ENCODE measurements around the gene GRSF1. TPM values are rescaled to one million over a fixed set of nuclear protein-coding genes. Genes with fewer than 3 reads are reported as not detected.
A peak's percentile ranks its signal among the peaks of the same experiment; 100 is the strongest.

GRSF1 gene
- total RNA-seq, 1 experiment from 2014 or later = 89.6 TPM

- Histone ChIP-seq H3K27me3 (ENCODE audit: low read length) (no peaks in the 10 kb centered on the region), H3K79me2 (ENCODE audit: low read length) (no peaks in the 10 kb centered on the region), H3K4me3 (ENCODE audit: low read length) (no peak overlapping the region), H3K36me3 (ENCODE audit: insufficient read depth, low read length) (no peaks in the 10 kb centered on the region), H2AFZ (ENCODE audit: low read length) (no peak overlapping the region), H3K9ac (ENCODE audit: low read length) (no peak overlapping the region), H3K4me1 (ENCODE audit: low read length) (no peaks in the 10 kb centered on the region), H3K27ac (ENCODE audit: low read length) (no peak overlapping the region), H3K4me2 (ENCODE audit: low read depth, low read length, poor library complexity, severe bottlenecking) (no peak overlapping the region), H3K9me2 (replicated peaks; ENCODE audit: insufficient read depth, low read length) (no peaks in the 10 kb centered on the region), H3K9me3 (ENCODE audit: low read length) (no peaks in the 10 kb centered on the region), H4K20me1 (ENCODE audit: insufficient read depth, low read depth, low read length) (no peaks in the 10 kb centered on the region)
- DNase-seq = no peak
These were observed 23.6 kb upstream of the GRSF1 start for GRCh38 chr4:70863099-70863790.

GRCh38 chr4:70859066-70859465 is 19.4 kb upstream of the GRSF1 start:
- Histone ChIP-seq H3K79me2 (ENCODE audit: low read length) (no peaks in the 10 kb centered on the region), H3K4me2 (ENCODE audit: low read depth, low read length, poor library complexity, severe bottlenecking) (no peak overlapping the region), H3K36me3 (ENCODE audit: insufficient read depth, low read length) (no peaks in the 10 kb centered on the region), H4K20me1 (ENCODE audit: insufficient read depth, low read depth, low read length) (no peaks in the 10 kb centered on the region), H3K4me1 (ENCODE audit: low read length) (no peaks in the 10 kb centered on the region), H3K27me3 (ENCODE audit: low read length) (no peaks in the 10 kb centered on the region), H3K9ac (ENCODE audit: low read length) (no peak overlapping the region), H3K4me3 (ENCODE audit: low read length) (no peak overlapping the region), H3K27ac (ENCODE audit: low read length) (no peak overlapping the region), H2AFZ (ENCODE audit: low read length) (no peak overlapping the region), H3K9me3 (ENCODE audit: low read length) (no peaks in the 10 kb centered on the region), H3K9me2 (replicated peaks; ENCODE audit: insufficient read depth, low read length) (no peaks in the 10 kb centered on the region)
- no peak for DNase-seq

GRCh38 chr4:70858454-70858853 is 18.8 kb upstream of the GRSF1 start:
- no peaks in the 10 kb centered on the region for H4K20me1 ChIP-seq (ENCODE audit: insufficient read depth, low read depth, low read length)
- no peaks in the 10 kb centered on the region for H3K27me3 ChIP-seq (ENCODE audit: low read length)
- no peaks in the 10 kb centered on the region for H3K79me2 ChIP-seq (ENCODE audit: low read length)
- H3K4me2 ChIP-seq (ENCODE audit: low read depth, low read length, poor library complexity, severe bottlenecking) = no peak overlapping the region
- no peaks in the 10 kb centered on the region for H3K9me3 ChIP-seq (ENCODE audit: low read length)
- no peaks in the 10 kb centered on the region for H3K9me2 ChIP-seq (replicated peaks; ENCODE audit: insufficient read depth, low read length)
- no peaks in the 10 kb centered on the region for H3K4me1 ChIP-seq (ENCODE audit: low read length)
- no peak overlapping the region for H3K4me3 ChIP-seq (ENCODE audit: low read length)
- DNase-seq = no peak
- H3K9ac ChIP-seq (ENCODE audit: low read length) = no peak overlapping the region
- no peak overlapping the region for H3K27ac ChIP-seq (ENCODE audit: low read length)
- no peak overlapping the region for H2AFZ ChIP-seq (ENCODE audit: low read length)
- H3K36me3 ChIP-seq (ENCODE audit: insufficient read depth, low read length) = no peaks in the 10 kb centered on the region

GRCh38 chr4:70855464-70855863 is 15.8 kb upstream of the GRSF1 start:
- Histone ChIP-seq H3K27ac (ENCODE audit: low read length) (no peak overlapping the region), H3K4me1 (ENCODE audit: low read length) (no peaks in the 10 kb centered on the region), H3K9me2 (replicated peaks; ENCODE audit: insufficient read depth, low read length) (no peaks in the 10 kb centered on the region), H3K9me3 (ENCODE audit: low read length) (no peaks in the 10 kb centered on the region), H2AFZ (ENCODE audit: low read length) (no peak overlapping the region), H3K36me3 (ENCODE audit: insufficient read depth, low read length) (no peaks in the 10 kb centered on the region), H3K4me2 (ENCODE audit: low read depth, low read length, poor library complexity, severe bottlenecking) (no peak overlapping the region), H3K79me2 (ENCODE audit: low read length) (no peaks in the 10 kb centered on the region), H3K4me3 (ENCODE audit: low read length) (no peak overlapping the region), H3K9ac (ENCODE audit: low read length) (no peak overlapping the region), H3K27me3 (ENCODE audit: low read length) (no peaks in the 10 kb centered on the region), H4K20me1 (ENCODE audit: insufficient read depth, low read depth, low read length) (no peaks in the 10 kb centered on the region)
- no peak for DNase-seq

- H3K9me2 ChIP-seq (replicated peaks; ENCODE audit: insufficient read depth, low read length) = no peaks in the 10 kb centered on the region
- H3K4me2 ChIP-seq (ENCODE audit: low read depth, low read length, poor library complexity, severe bottlenecking) = no peak overlapping the region
- no peaks in the 10 kb centered on the region for H3K27me3 ChIP-seq (ENCODE audit: low read length)
- peaks cover 4% of the 10 kb centered on the region; the same call in 1 of the 2 replicates for H3K4me1 ChIP-seq (ENCODE audit: low read length)
- H3K36me3 ChIP-seq (ENCODE audit: insufficient read depth, low read length) = no peaks in the 10 kb centered on the region
- no peak for DNase-seq
- no peak overlapping the region for H3K9ac ChIP-seq (ENCODE audit: low read length)
- H3K27ac ChIP-seq (ENCODE audit: low read length) = no peak overlapping the region
- H3K9me3 ChIP-seq (ENCODE audit: low read length) = no peaks in the 10 kb centered on the region
- H2AFZ ChIP-seq (ENCODE audit: low read length) = 0 out of 2 replicates have a peak overlapping the region, but pooled peaks have one; percentile 71
- no peaks in the 10 kb centered on the region for H3K79me2 ChIP-seq (ENCODE audit: low read length)
- H3K4me3 ChIP-seq (ENCODE audit: low read length) = no peak overlapping the region
- no peaks in the 10 kb centered on the region for H4K20me1 ChIP-seq (ENCODE audit: insufficient read depth, low read depth, low read length)
These were observed 9.6 kb upstream of the GRSF1 start for GRCh38 chr4:70849291-70849690.

GRCh38 chr4:70844180-70844579 is 4.5 kb upstream of the GRSF1 start:
- Histone ChIP-seq H3K4me3 (ENCODE audit: low read length) (no peak overlapping the region), H4K20me1 (ENCODE audit: insufficient read depth, low read depth, low read length) (no peaks in the 10 kb centered on the region), H3K9me3 (ENCODE audit: low read length) (no peaks in the 10 kb centered on the region), H3K27me3 (ENCODE audit: low read length) (no peaks in the 10 kb centered on the region), H2AFZ (ENCODE audit: low read length) (no peak overlapping the region), H3K9me2 (replicated peaks; ENCODE audit: insufficient read depth, low read length) (no peaks in the 10 kb centered on the region), H3K27ac (ENCODE audit: low read length) (no peak overlapping the region), H3K4me1 (ENCODE audit: low read length) (peaks cover 5% of the 10 kb centered on the region; the same call in 1 of the 2 replicates), H3K4me2 (ENCODE audit: low read depth, low read length, poor library complexity, severe bottlenecking) (no peak overlapping the region), H3K36me3 (ENCODE audit: insufficient read depth, low read length) (no peaks in the 10 kb centered on the region), H3K9ac (ENCODE audit: low read length) (no peak overlapping the region), H3K79me2 (ENCODE audit: low read length) (peaks cover 4% of the 10 kb centered on the region)
- DNase-seq = no peak

GRCh38 chr4:70842761-70843435 is 3.2 kb upstream of the GRSF1 start:
- Histone ChIP-seq H3K27ac (ENCODE audit: low read length) (no peak overlapping the region), H3K9ac (ENCODE audit: low read length) (no peak overlapping the region), H3K36me3 (ENCODE audit: insufficient read depth, low read length) (no peaks in the 10 kb centered on the region), H3K27me3 (ENCODE audit: low read length) (no peaks in the 10 kb centered on the region), H3K4me3 (ENCODE audit: low read length) (no peak overlapping the region), H3K79me2 (ENCODE audit: low read length) (peaks cover 17% of the 10 kb centered on the region), H2AFZ (ENCODE audit: low read length) (no peak overlapping the region), H3K4me1 (ENCODE audit: low read length) (peaks cover 10% of the 10 kb centered on the region; the same call in 1 of the 2 replicates), H3K9me2 (replicated peaks; ENCODE audit: insufficient read depth, low read length) (no peaks in the 10 kb centered on the region), H3K4me2 (ENCODE audit: low read depth, low read length, poor library complexity, severe bottlenecking) (no peak overlapping the region), H4K20me1 (ENCODE audit: insufficient read depth, low read depth, low read length) (peaks cover 8% of the 10 kb centered on the region; the same call in 1 of the 2 replicates), H3K9me3 (ENCODE audit: low read length) (no peaks in the 10 kb centered on the region)
- no peak for DNase-seq

GRCh38 chr4:70841951-70842350 is 2.3 kb upstream of the GRSF1 start:
- Histone ChIP-seq H2AFZ (ENCODE audit: low read length) (no peak overlapping the region), H3K9me2 (replicated peaks; ENCODE audit: insufficient read depth, low read length) (no peaks in the 10 kb centered on the region), H3K4me2 (ENCODE audit: low read depth, low read length, poor library complexity, severe bottlenecking) (no peak overlapping the region)

More at GRCh38 chr4:70841951-70842350, 2.3 kb upstream of the GRSF1 start:
- Histone ChIP-seq H3K9ac (ENCODE audit: low read length) (no peak overlapping the region), H3K79me2 (ENCODE audit: low read length) (peaks cover 27% of the 10 kb centered on the region), H3K27ac (ENCODE audit: low read length) (no peak overlapping the region), H3K9me3 (ENCODE audit: low read length) (no peaks in the 10 kb centered on the region), H3K36me3 (ENCODE audit: insufficient read depth, low read length) (0 out of 2 replicates have a peak, but pooled peaks cover 1% of the 10 kb centered on the region), H3K27me3 (ENCODE audit: low read length) (no peaks in the 10 kb centered on the region), H3K4me1 (ENCODE audit: low read length) (peaks cover 13% of the 10 kb centered on the region; the same call in 1 of the 2 replicates), H3K4me3 (ENCODE audit: low read length) (no peak overlapping the region), H4K20me1 (ENCODE audit: insufficient read depth, low read depth, low read length) (peaks cover 11% of the 10 kb centered on the region; the same call in 1 of the 2 replicates)
- DNase-seq = no peak

Data from Karpas-422 (cell line).